Hematopoietic multipotent progenitor cell treated with erythropoietin and hydrocortisone succinate and interleukin-3 and kit ligand, for 8 days (in vitro differentiated cells): ENCODE measurements around the gene F10.

ENCODE experiments used
- DNase-seq: peaks from one replicate; pipeline ENCODE4 v3.0.0-alpha.2; 2015

The F10 gene

DNA sequence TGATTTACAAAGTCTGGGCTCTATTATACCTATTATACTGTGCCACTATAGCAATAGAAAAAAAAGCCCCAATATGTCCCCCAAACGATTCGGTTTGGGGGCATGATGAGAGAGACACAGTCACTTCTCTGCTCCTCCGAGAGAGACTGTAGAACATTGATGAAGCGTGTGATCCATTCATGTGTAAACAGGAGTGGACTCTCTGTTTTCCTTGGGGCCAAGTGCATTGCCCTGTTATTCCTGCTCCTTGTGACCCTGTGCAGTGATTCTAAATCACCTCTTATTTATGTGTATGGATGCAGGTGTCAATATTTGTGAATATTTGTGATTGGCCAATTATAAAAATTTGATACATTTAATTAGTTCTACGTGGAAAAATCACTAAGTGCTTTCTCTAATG lies 17.0 kb downstream of the F10 start:
- DNase-seq: no peak

DNA sequence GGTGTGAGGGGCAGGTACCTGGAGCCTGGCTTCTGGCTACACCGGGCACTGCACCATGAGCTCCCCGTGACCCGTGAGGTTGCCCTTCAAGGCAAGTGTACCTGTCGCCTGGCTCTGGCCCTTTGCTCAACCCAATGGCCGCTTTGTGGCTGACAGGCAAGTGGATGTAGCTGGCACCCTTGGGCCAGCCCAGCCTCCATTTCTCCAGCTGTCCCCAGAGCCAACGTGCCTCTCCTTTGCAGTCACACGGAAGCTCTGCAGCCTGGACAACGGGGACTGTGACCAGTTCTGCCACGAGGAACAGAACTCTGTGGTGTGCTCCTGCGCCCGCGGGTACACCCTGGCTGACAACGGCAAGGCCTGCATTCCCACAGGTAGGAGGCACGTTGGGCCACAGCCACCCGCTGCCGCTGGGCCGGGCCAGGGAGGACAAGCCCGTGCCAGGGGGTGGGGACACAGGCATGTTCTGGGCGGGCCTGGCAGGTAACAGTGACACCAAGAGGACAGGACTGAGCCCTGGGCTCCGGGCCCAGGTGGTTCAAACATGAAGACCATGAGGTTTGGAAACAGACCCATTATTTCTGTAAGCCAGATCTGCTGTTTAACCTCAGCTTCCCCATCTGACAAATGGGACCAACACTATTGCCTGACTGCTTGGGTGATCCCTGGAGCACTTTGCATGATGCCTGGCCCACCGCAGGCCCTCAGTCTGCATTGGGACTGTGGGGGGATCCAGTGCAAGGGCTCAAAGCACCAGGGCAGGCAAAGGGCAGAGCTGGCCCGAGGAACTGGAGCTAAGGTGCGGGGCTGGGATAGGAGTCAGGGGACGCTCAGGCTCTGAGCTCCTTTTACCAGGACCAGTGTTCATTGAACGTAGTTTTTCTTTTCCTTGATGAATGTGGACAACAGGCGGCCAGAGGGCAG lies 18.3 kb downstream of the F10 start:
- no peak for DNase-seq

DNA sequence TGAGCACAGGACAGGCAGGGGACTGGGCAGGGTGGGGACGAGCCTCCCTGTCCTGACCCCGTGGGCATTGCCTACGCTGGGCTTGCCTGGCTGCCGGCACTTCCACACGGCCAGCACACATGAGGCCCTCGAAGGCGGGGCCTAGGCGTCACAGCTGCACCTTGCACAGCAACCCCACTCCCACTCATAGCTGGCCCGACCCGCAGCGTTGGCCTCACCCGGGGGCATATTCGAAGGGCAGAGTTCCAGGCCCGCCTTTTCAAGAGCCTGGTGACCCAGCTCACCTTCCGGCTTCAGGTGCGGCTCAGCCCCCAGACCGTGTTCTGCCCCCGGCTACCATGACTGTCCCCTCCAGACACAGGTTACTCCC lies 19.0 kb downstream of the F10 start:
- DNase-seq: no peak

DNA sequence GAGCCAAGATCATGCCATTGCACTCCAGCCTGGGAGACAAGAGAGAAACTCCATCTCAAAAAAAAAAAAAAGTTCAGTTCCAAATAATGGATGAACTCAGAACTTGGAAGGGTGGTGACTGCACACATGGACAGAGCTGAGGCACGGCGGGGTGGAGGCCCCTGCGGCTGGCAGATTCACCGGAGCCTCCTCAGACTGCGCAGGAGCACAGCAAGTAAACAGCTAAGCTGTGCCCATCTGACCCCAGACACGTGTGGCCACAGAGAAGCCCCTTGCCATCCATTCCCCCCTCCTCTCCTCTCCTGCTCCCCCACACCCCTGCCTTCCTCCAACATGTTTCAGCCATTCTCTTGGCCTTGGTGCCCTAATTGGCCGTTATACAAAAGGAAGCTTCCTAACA lies 20.3 kb downstream of the F10 start:
- DNase-seq: no peak

DNA sequence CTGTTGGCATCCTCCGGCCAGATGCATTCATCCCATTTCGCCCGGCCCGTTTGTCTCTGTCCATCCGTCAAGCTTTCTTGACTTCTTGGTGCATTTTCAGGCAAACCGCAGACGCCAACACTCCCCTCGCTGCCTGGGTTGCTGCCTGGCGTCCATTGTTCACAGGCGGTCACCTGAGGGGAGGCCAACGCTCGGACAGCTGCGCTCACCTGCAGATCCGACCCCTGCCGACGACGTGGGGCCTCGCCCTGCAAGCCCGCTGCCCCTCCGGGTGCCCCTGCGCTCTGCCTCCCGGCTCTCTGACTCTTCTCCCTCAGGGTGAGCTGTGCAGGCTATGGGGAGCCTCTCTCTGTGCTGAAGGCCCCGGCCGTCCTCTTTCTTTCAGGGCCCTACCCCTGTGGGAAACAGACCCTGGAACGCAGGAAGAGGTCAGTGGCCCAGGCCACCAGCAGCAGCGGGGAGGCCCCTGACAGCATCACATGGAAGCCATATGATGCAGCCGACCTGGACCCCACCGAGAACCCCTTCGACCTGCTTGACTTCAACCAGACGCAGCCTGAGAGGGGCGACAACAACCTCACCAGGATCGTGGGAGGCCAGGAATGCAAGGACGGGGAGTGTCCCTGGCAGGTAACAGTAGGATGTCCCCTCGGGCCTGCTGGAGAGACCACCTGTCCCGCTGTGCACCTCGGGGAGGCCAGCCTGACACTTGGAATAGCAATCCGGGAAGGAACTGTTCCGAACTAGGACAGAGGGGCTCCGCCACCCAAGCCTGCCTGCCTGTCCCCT lies 21.1 kb downstream of the F10 start:
- DNase-seq: no peak

DNA sequence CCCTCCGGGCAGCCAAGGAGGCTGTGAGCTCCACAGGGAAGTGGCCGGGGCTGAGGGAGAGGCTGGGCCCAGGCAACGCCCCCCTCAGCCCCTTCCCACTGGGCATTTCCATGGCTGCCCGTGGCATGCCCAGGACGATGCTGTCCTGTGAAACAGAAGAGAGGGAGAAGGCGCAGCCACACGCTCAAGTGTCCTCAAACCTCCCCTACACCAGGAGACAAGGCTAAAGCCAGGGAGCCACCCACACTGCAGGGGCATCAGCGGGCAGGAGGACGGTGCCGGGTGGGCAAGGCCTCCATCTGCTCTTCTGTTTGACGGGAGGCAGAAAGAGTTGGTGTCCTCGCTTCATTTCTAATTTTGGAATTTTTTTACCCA lies 21.6 kb downstream of the F10 start:
- no peak for DNase-seq

DNA sequence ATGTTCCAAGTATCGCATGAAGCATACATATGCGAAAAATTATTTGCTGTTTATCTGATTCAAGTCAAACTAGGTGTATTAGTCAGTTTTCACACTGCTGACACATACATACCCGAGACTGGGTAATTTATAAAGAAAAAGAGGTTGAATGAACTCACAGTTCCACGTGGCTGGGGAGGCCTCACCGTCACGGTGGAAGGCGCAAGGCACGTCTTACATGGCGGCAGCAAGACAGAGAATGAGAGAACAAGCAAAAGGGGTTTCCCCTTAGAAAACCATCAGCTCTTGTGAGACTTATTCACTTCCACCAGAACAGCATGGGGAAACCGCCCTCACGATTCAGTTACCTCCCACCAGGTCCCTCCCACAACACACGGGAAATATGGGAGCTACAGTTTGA lies 22.9 kb downstream of the F10 start:
- no peak for DNase-seq

DNA sequence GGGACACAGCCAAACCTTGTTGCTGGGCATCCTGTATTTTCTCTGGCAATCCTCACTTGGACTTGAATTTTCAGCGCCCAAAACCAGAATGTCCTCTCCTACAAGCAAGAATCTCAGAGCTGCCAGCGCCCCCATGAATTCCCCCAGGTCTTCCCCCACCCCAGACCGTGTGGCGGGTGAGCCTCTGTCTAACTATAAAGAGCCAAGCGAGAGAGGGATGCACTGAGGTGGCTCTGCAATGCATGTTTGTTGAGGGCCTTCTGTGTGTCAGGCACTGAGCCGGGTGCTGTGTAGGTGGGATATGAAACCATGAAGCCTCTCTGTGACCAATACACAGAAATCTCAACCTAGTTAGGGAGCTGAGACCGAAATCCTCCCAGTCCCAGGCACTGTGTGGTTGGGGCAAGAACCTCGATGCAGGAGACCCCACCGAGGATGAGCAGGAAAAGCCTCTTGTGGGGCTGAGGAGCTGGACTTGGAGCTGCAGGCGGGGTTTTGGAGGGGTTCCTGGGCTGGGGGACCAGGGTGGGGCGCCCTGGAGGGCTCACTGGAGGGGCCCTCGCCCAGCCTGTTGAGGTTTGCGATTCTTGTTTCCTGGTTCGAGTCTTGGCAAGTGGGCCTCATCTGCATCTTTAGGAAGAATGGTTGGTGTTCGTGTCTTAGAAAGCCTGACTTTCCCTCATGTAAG lies 23.5 kb downstream of the F10 start:
- DNase-seq: no peak

DNA sequence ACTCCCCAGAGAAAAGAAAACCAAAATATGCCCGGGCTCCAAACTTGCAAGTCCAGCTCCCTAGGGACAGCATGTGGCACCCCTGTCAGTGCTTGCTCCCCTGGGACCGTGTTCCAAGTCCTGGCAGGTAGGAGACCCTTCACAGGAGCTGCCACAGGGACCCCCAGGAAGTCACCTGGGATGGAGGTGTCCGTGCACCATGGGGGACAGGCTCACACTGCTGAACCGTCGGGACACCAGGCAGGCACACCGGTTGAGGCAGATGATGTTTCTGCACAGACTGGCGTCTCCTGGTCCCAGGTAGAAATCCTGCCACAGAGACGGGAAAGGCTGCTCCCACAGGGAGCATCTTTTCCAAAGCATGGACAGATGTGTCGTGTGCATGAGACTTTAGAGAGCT lies 24.2 kb downstream of the F10 start:
- DNase-seq: no peak

DNA sequence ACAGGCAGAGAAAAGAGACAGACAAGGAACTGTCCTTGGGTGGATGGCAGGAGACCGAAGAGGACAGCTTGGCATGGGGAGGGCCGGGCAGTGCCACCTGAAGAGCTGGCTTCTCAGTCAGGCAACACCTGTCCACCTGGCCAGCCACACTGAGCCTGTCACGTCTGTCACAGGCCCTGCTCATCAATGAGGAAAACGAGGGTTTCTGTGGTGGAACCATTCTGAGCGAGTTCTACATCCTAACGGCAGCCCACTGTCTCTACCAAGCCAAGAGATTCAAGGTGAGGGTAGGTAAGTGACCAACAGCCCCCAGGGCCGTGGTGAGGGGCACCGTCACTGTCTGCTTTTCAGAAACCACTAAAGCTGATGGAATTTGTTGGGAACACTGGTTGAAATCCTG lies 24.6 kb downstream of the F10 start:
- no peak for DNase-seq

GRCh38 chr13:113148407-113148806 lies 25.8 kb downstream of the F10 start:
- no peak for DNase-seq

GRCh38 chr13:113148940-113149503 lies 26.4 kb downstream of the F10 start:
- no peak for DNase-seq

DNA sequence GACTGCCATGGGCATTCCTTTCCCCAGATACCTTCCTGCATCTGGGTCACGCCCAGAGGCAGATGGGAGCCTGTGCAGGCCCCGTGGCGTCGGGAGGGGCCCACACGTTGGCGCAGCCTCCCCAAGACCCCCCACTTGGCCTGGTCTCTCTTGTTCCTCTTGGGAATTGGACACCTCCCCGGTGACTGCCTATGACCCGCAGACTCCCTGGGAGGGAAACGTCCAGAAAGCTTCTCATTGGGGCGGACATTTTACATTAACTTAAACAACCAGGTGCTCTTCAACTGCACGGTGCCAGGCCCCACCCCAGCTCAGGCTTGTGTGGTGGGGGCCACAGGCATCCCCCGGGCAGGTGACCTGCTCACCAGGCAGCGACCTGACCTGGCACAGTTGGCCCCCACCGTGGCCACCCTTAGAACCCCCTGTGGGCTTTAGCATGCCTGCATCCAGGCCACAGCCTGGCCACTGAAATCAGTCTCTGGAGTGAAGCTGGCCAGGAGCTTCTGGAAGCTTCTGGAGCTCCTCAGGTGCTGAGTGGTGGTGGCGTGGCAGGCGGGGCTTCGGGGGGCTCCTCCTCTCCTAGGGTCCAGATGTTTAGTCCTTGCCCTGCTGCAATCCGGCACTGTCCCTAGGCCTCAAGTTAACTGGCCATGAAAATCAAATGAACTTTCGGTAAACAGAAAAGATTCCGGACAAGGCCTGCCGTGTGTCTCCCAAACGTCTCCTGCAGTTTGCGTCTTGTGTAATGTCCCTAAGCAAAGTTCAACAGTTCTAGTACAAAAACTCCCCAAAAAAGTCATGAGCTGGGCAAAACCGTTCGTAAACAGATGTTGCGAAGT lies 27.3 kb downstream of the F10 start:
- DNase-seq: no peak

GRCh38 chr13:113150550-113151365 lies 28.2 kb downstream of the F10 start:
- DNase-seq: no peak

DNA sequence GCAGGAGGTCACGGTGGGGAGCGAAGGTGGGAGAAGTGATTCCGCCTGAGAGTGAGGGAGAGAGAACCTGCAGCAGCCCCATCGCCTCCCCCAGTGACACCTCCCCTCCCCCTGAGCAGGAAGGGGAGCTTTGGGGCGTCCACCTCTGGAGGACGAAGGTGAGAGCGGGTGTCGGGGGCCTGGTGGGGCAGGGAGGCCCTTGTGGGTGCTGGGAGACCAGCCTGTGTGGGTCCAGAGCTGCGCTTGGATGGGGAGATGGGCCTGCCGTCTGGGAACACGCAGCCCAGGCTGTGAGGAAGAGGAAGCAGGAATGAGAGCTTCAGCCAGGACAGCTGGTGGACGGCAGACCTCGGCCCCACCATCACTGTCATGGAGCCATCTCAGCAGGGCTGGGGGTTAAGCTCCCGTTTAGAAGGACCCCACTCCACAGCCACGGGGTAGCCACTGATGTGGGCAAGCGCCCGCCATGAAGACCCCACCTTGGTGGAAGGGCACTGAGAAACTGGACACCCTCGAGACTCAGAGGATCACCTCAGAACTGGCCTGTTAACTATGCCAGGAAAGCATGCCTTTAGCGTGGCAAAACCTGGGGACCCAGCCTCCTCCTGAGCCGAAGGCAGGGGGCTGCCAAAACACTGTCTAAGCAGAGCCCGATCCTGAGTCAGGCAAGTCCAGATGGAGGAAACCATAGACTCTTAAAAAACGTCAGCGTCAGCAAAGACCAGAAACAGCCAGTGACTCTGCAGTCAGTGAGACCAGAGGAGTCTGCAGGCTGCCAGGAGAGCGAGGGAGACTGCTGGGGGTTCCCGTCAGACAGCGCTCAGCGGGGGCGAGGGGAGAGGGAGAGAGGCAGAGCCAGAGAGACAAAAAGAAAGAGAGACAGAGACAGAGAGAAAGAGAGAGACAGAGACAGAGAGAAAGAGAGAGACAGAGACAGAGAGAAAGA lies 29.4 kb downstream of the F10 start:
- DNase-seq: peak; percentile 34

- DNase-seq: no peak
These were observed 30.0 kb downstream of the F10 start for GRCh38 chr13:113152691-113152983.

- DNase-seq: peak; percentile 22
These were observed 30.6 kb downstream of the F10 start for GRCh38 chr13:113152984-113153809.

GRCh38 chr13:113153810-113154748 lies 31.5 kb downstream of the F10 start:
- peak; percentile 76 for DNase-seq
